GM12878 (cell line): ENCODE results near the gene GSS. TPM values are rescaled to one million over a fixed set of nuclear protein-coding genes. Genes with fewer than 3 reads are reported as not detected.

ENCODE experiments used
- ATAC-seq: fragments of 200-7000 bp; cut with Tn5 transposase; 3 replicates; pipeline ENCODE4 v1.9.1; 2020; ENCODE audit warnings: mild to moderate bottlenecking, moderate library complexity
- BruUV-seq: library from RNA; stranded (reverse); fragments of 400-500 nt; replicated peaks from 2 replicates; lab custom pipeline; 2021; lab: Mats Ljungman, UMichigan
- CTCF ChIA-PET: fragments of 300-600 bp; sonication (Branson Sonifier 250); formaldehyde crosslinking; extraction: SDS; loops from one replicate; lab custom pipeline; 2021; ENCODE audit warnings: inconsistent platforms; lab: Yijun Ruan, JAX
- POLR2A ChIA-PET: fragments of 350-600 bp; formaldehyde crosslinking; extraction: SDS; loops from one replicate; lab custom pipeline; 2021; ENCODE audit warnings: inconsistent platforms; lab: Charles Lee
- RAD21 ChIA-PET: fragments of 300-600 bp; sonication (Branson Sonifier 250); formaldehyde crosslinking; loops from one replicate; lab custom pipeline; 2023; ENCODE audit warnings: antibody characterized with exemption; ENCODE audit not compliant: unreplicated experiment; lab: Charles Lee
- SMC1A ChIA-PET: fragments of 300-600 bp; sonication (Branson Sonifier 250); formaldehyde crosslinking; loops from one replicate; lab custom pipeline; 2023; ENCODE audit not compliant: unreplicated experiment, uncharacterized antibody; lab: Charles Lee
- DNase-seq: peaks from one replicate; pipeline ENCODE4 v3.0.0-alpha.2; 2011; ENCODE audit warnings: low read depth, low spot score
- FAIRE-seq: peaks from 3 replicates; lab custom pipeline; 2011; peaks lifted over from hg19 to GRCh38; lab: Jason Lieb, UNC
- H2AFZ ChIP-seq: 2 replicates; pipeline ENCODE4 v1.6.0; 2011; ENCODE audit warnings: low read depth, low read length, control low read depth; ENCODE audit not compliant: control insufficient read depth
- H3K27ac ChIP-seq: 2 replicates; pipeline ENCODE4 v1.5.1; 2011; ENCODE audit warnings: control low read depth; ENCODE audit not compliant: control insufficient read depth, insufficient read depth
- H3K27me3 ChIP-seq, 2 experiments: replicated peaks in 1 of 2; 2 replicates each; pipeline versions ENCODE4 v1.6.0 to v1.6.1; 2011; ENCODE audit warnings: low read length in 1 of 2; ENCODE audit not compliant: control insufficient read depth in 2 of 2, insufficient read depth in 2 of 2
- H3K36me3 ChIP-seq, 2 experiments: 2 replicates each; pipeline ENCODE4 v1.5.1; 2011; ENCODE audit warnings: low read length in 1 of 2; ENCODE audit not compliant: control insufficient read depth in 2 of 2, insufficient read depth in 2 of 2
- H3K4me1 ChIP-seq: 2 replicates; pipeline ENCODE4 v1.6.1; 2011; ENCODE audit warnings: mild to moderate bottlenecking, low read length, moderate library complexity, mixed read lengths; ENCODE audit not compliant: control insufficient read depth, insufficient read depth
- H3K4me2 ChIP-seq: 2 replicates; pipeline ENCODE4 v1.6.0; 2011; ENCODE audit warnings: control low read depth; ENCODE audit not compliant: control insufficient read depth, insufficient read depth
- H3K4me3 ChIP-seq: fragments of 200-600 bp; sonication (generic); 2 replicates; pipeline ENCODE4 v1.5.1; 2016
- H3K79me2 ChIP-seq: 2 replicates; pipeline ENCODE4 v1.6.0; 2011; ENCODE audit warnings: low read length; ENCODE audit not compliant: control insufficient read depth, insufficient read depth
- H3K9ac ChIP-seq: 2 replicates; pipeline ENCODE4 v1.8.0; 2011; ENCODE audit warnings: low read length, control low read depth, mixed read lengths; ENCODE audit not compliant: control insufficient read depth, insufficient read depth
- H3K9me3 ChIP-seq: replicated peaks from 3 replicates; pipeline ENCODE4 v1.5.1; 2011; ENCODE audit warnings: mild to moderate bottlenecking, low read length; ENCODE audit not compliant: control insufficient read depth, insufficient read depth
- H4K20me1 ChIP-seq: 2 replicates; pipeline ENCODE4 v1.6.0; 2011; ENCODE audit not compliant: control insufficient read depth, insufficient read depth
- ASH2L ChIP-seq: fragments of 300-600, 200-600 bp; sonication (generic); IDR thresholded peaks from 2 replicates; pipeline ENCODE4 v1.6.1; 2017; ENCODE audit warnings: low read depth, mild to moderate bottlenecking, borderline replicate concordance
- KAT2A ChIP-seq: conservative IDR thresholded peaks from 2 replicates; pipeline ENCODE4 v1.6.1; 2011; ENCODE audit warnings: low read depth, low read length; ENCODE audit not compliant: control insufficient read depth
- NFXL1 ChIP-seq: fragments of 450-650 bp; IDR thresholded peaks from 2 replicates; pipeline ENCODE4 v1.6.1; 2017; ENCODE audit warnings: antibody characterized with exemption, mild to moderate bottlenecking, borderline replicate concordance
- POLR2A ChIP-seq: IDR thresholded peaks from 2 replicates; pipeline ENCODE4 v1.6.1; 2011; ENCODE audit warnings: low read depth, mild to moderate bottlenecking, low read length
- SKIL ChIP-seq: fragments of 450-650 bp; IDR thresholded peaks from 2 replicates; pipeline ENCODE4 v1.6.1; 2017; ENCODE audit warnings: mild to moderate bottlenecking, low read depth, inconsistent platforms; ENCODE audit not compliant: poor library complexity, severe bottlenecking
- SREBF1 ChIP-seq: IDR thresholded peaks from 2 replicates; pipeline ENCODE4 v1.6.1; 2012; ENCODE audit warnings: mild to moderate bottlenecking, low read length
- TCF12 ChIP-seq: IDR thresholded peaks from 2 replicates; pipeline ENCODE4 v1.6.1; 2011; ENCODE audit warnings: low read depth, mild to moderate bottlenecking, low read length
- ZNF622 ChIP-seq: fragments of 450-650 bp; IDR thresholded peaks from 2 replicates; pipeline ENCODE4 v1.6.1; 2017; ENCODE audit warnings: mild to moderate bottlenecking, inconsistent platforms
- ZSCAN29 ChIP-seq: fragments of 450-650 bp; IDR thresholded peaks from 2 replicates; pipeline ENCODE4 v1.6.1; 2017; ENCODE audit warnings: mild to moderate bottlenecking, moderate library complexity
- WGBS: methylation state at CpG from one replicate; pipeline ENCODE4 v1.1.6; 2016; ENCODE audit warnings: low lambda C conversion rate; ENCODE audit not compliant: insufficient replicate concordance, insufficient coverage; ENCODE audit errors: missing lambda C conversion rate; 5-methylcytosine and 5-hydroxymethylcytosine counted together
- in situ Hi-C: fragments of 300-500 bp; cut with MboI; formaldehyde crosslinking; loops from 9 replicates; pipeline ENCODE4 v1.14.3; 2018; ENCODE audit warnings: mixed read lengths
- intact Hi-C: fragments of 100-400 bp; cut with micrococcal nuclease; formaldehyde crosslinking; loops from one replicate; pipeline ENCODE4 v1.14.2; 2022; ENCODE audit not compliant: unreplicated experiment
- polyA plus RNA-seq, 11 experiments: library from polyadenylated mRNA; depleted of rRNA in 4 of 11; unstranded in 6 of 11; stranded (reverse) in 5 of 11; fragments of >200 nt; fragmentation: Nextera tagmentation in 4 of 11; fragmentation: Illumina TruSeq in 1 of 11; extraction: Ambion mirVana in 4 of 11; extraction: Trizol in 1 of 11; gene quantifications; 1 replicate in 1 of 11; 2 replicates in 10 of 11; pipeline versions ENCODE4 v1.2.1 to v1.2.3, GENCODE V29; 2011 to 2016; ENCODE audit warnings: inconsistent platforms in 2 of 11, missing spikeins in 2 of 11, low read depth in 1 of 11
- total RNA-seq, 4 experiments: library from RNA; depleted of rRNA in 3 of 4; stranded (reverse); fragments of >200 nt in 3 of 4; fragmentation: Illumina TruSeq in 1 of 4; extraction: Trizol in 1 of 4; gene quantifications; 2 replicates each; pipeline versions ENCODE4 v1.2.1 to v1.2.3, GENCODE V29; 2013 to 2021
- TF ChIP-seq, protein P1 (sequence below): IDR thresholded peaks from 2 replicates; pipeline ENCODE4 v1.6.1; 2012; ENCODE audit warnings: mild to moderate bottlenecking, low read depth, low read length

Gene GSS
- total and polyA plus RNA-seq, 10 of the 15 experiments (the other 5 are each of a cell fraction or from before 2014, with no cell fraction given), result 12.7 to 120 (median 67.4) TPM

DNA sequence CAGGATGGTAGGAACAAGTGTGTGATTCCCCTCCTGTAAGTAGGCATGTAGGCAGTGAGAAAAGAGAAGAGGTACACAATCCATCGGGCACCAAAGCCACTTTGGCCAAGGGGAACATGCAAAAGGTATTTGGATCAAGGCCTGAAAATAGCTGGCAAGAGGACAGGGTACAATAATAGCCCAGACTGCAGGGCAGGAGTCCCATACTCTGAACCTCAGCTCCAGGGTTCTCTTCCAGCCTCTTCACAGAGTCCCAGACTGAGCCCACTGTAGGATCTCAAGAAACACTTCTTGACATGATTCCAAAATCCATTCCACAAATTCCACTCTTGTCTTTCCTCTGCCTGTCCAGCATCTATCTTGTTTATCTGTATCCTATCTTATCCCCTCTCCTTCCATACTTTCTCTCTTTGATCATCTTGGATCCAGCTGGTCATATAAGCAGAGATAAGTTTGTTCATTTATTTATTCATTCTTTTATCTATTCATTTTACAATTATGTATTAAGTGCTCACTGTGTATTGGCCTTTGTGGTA, 59.5 kb downstream of the GSS start:
- Histone ChIP-seq H3K79me2 (no peaks in the 10 kb centered on the region), H3K4me2 (no peak overlapping the region)
- in situ Hi-C loops, result no loop called here
- no peak for FAIRE-seq
- TF ChIP-seq SREBF1 (no peak), ZNF622 (no peak), ZSCAN29 (no peak), NFXL1 (no peak), POLR2A (no peak), ASH2L (no peak), TCF12 (no peak), SKIL (no peak), KAT2A (no peak)
- TF ChIP-seq, protein P1, sequence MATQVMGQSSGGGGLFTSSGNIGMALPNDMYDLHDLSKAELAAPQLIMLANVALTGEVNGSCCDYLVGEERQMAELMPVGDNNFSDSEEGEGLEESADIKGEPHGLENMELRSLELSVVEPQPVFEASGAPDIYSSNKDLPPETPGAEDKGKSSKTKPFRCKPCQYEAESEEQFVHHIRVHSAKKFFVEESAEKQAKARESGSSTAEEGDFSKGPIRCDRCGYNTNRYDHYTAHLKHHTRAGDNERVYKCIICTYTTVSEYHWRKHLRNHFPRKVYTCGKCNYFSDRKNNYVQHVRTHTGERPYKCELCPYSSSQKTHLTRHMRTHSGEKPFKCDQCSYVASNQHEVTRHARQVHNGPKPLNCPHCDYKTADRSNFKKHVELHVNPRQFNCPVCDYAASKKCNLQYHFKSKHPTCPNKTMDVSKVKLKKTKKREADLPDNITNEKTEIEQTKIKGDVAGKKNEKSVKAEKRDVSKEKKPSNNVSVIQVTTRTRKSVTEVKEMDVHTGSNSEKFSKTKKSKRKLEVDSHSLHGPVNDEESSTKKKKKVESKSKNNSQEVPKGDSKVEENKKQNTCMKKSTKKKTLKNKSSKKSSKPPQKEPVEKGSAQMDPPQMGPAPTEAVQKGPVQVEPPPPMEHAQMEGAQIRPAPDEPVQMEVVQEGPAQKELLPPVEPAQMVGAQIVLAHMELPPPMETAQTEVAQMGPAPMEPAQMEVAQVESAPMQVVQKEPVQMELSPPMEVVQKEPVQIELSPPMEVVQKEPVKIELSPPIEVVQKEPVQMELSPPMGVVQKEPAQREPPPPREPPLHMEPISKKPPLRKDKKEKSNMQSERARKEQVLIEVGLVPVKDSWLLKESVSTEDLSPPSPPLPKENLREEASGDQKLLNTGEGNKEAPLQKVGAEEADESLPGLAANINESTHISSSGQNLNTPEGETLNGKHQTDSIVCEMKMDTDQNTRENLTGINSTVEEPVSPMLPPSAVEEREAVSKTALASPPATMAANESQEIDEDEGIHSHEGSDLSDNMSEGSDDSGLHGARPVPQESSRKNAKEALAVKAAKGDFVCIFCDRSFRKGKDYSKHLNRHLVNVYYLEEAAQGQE, result no peak
- TF ChIP-seq, all 136 proteins: peak for 0
- Histone ChIP-seq H4K20me1 (no peaks in the 10 kb centered on the region), H3K9me3 (no peaks in the 10 kb centered on the region), H3K36me3 (no peaks in the 10 kb centered on the region), H3K4me3 (no peak overlapping the region), H2AFZ (no peak overlapping the region), H3K27ac (no peak overlapping the region), H3K27me3 (no peaks in the 10 kb centered on the region), H3K9ac (no peak overlapping the region), H3K4me1 (peaks cover 9% of the 10 kb centered on the region; the same call in 1 of the 2 replicates)
- BruUV-seq, result no TSS peak
- WGBS, result 44% methylated on average over 1 of the region's 1 CpG
- SMC1A ChIA-PET, result no interaction called here
- intact Hi-C loops, result no loop called here
- RAD21 ChIA-PET, result no interaction called here
- CTCF ChIA-PET, result no interaction called here
- DNase-seq (no peak), ATAC-seq (no peak)
- POLR2A ChIA-PET, result interaction anchor here (0.6 kb wide), 1 partner anchor 20 kb away, joined by 3 read pairs; the partner anchor contains the start of gene ACSS2
